Measurements from ENCODE around the gene LRBA.

- TF ChIP-seq CTCF (IDR thresholded peaks at IDR 0.05 in 4 of 5, conservative IDR thresholded peaks at IDR 0.05 in 1 of 5) (no peak), POLR2A (IDR thresholded peaks at IDR 0.05) (no peak)
Observed at GRCh38 chr4:150641612-150642011, 373.5 kb downstream of the LRBA start.

All from gastrocnemius medialis (tissue), 4 donors.